Stomach smooth muscle (tissue), 2 donors: Measurements from ENCODE around the gene UPF2.
A peak's percentile ranks its signal among the peaks of the same experiment; 100 is the strongest.

Experiments used
- H3K27ac ChIP-seq: one replicate; pipeline ENCODE4 v1.7.0; 2013; ENCODE audit warnings: mild to moderate bottlenecking, low read length, inconsistent platforms
- H3K27me3 ChIP-seq, 2 donors: one replicate each; pipeline ENCODE4 v1.7.0; 2013; ENCODE audit warnings: low read length in 2 of 2; ENCODE audit not compliant: insufficient read depth in 2 of 2, control insufficient read depth in 1 of 2
- H3K36me3 ChIP-seq, 2 donors: one replicate each; pipeline ENCODE4 v1.7.0; 2013; ENCODE audit warnings: low read length in 2 of 2; ENCODE audit not compliant: control insufficient read depth in 2 of 2, insufficient read depth in 2 of 2
- H3K4me1 ChIP-seq: one replicate; pipeline ENCODE4 v1.7.0; 2013; ENCODE audit warnings: low read length; ENCODE audit not compliant: control insufficient read depth, insufficient read depth
- H3K4me3 ChIP-seq, 2 donors: one replicate each; pipeline ENCODE4 v1.7.0; 2013; ENCODE audit warnings: low read length in 2 of 2
- H3K9ac ChIP-seq, 2 donors: one replicate each; pipeline ENCODE4 v1.7.0; 2013; ENCODE audit warnings: low read length in 2 of 2, mild to moderate bottlenecking in 1 of 2
- H3K9me3 ChIP-seq, 2 donors: one replicate each; pipeline ENCODE4 v1.7.0; 2013; ENCODE audit warnings: low read length in 2 of 2; ENCODE audit not compliant: control insufficient read depth in 2 of 2
- donor health status: healthy.
- donor health status: Pancreatic carcinoma.

The UPF2 gene

DNA sequence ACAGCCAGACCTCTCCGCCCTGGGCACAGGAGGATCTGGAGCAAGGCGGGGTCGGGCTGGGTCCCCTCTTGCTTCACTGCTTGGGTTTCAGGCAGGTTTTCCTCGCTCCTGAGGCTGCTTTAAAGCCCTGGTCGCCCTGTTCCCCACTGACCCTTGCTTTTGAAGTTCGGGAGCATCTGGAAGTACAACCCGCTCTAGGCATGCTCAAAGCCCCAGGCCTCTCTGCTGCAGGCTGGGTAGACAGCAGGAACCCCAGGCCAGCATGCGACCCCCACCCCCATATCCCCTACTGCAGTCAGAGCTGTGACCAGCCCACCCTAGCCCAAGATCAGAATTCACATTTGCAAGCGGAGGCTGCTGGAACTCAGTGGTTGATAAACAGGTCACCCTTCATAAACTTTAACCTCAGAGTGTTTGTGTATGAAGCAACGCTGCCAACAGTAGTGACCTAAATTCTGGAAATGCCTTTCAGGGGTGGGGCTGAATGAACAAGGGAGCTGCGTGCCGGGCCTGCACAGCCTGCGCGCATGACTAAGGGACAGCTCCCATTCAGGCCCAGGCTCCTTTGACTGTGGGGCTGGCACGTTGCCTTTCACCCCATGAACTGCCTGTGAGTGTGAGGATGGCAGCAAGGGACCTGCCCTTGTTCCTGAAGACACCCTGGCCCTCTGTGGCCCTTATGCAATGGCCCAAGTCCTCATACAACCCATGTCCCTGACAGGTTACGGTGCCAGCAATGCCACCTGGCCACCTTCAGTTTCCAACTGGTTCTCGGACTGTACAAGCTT is 166.9 kb downstream of the UPF2 start:
- Histone ChIP-seq H3K36me3 (no peaks in the 10 kb centered on the region), H3K27me3 (no peaks in the 10 kb centered on the region), H3K9ac (no peak overlapping the region), H3K9me3 (no peaks in the 10 kb centered on the region), H3K4me3 (no peak overlapping the region), H3K4me1 (peaks cover 12% of the 10 kb centered on the region), H3K27ac (no peak overlapping the region)

DNA sequence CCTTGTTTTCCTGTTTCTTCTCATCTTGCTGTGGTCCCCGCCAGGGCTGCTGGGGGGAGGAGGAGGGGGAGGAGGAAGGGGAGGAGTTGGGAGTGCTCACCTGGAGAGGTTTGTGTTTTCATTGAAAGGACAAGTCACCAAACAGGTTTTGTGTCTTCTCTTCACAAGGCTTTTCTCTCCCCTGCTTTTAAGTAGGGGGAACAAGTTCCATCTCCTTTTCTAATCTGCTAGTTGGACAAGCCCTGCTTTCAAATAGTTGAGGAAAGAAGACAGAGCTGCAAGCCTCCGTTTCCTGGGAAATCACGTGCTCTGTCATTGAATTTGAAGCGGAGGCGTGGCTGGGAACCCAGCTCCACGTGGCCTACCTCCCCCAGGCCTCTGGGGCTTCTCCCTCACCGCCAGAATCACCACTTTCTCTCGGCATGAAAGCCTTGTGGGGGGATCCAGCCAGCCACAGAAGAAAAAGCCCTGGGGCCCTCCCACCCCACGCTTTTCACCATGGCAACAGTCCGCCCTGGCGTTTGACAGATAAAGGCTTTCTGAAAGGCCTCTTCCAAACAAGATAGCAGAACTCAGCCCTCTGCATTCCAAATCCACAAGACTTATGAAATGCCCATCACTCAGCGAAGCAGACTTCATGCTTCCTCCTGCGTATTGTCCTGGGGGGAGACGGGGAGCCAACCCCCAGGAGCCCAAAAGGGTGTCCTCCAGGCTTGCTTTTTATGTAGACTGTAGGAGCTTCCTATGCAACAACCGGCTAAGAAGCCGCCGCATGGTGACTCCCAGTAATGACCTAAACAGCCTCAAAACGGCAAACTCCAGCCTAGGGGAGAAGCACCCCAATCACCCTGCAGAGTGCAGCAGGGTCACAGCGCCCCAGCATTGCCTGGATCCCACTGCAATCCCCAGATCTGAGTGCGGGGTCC is 167.8 kb downstream of the UPF2 start:
- Histone ChIP-seq H3K4me1 (peaks cover 12% of the 10 kb centered on the region), H3K27ac (no peak overlapping the region), H3K9me3 (no peaks in the 10 kb centered on the region), H3K4me3 (no peak overlapping the region), H3K36me3 (no peaks in the 10 kb centered on the region), H3K27me3 (no peaks in the 10 kb centered on the region), H3K9ac (no peak overlapping the region)

DNA sequence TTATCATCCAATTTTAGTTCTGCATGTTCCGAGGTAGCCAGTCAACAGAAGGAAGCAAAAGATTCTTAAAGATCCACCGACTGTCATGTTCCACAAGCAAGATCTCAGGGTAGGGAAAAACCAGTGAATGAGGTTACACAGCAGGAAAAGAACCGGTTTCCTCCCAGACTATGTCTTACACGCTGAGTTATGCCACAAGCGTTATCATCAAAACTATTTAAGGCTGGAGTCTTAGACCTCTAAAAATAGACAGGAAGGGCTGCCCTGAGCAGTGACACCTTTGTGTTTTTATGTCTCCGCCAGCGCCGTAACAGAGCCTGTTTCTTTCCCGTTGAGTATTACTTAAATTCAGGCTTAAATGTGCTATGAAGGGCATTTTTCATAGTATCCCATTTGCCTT is 171.1 kb downstream of the UPF2 start:
- no peak overlapping the region for H3K27ac ChIP-seq
- H3K9me3 ChIP-seq, result no peaks in the 10 kb centered on the region
- no peak overlapping the region for H3K9ac ChIP-seq
- no peaks in the 10 kb centered on the region for H3K36me3 ChIP-seq
- no peak overlapping the region for H3K4me3 ChIP-seq
- peaks cover 6 to 9% of the 10 kb centered on the region in 2 donors for H3K27me3 ChIP-seq
- H3K4me1 ChIP-seq, result peaks cover 15% of the 10 kb centered on the region

DNA sequence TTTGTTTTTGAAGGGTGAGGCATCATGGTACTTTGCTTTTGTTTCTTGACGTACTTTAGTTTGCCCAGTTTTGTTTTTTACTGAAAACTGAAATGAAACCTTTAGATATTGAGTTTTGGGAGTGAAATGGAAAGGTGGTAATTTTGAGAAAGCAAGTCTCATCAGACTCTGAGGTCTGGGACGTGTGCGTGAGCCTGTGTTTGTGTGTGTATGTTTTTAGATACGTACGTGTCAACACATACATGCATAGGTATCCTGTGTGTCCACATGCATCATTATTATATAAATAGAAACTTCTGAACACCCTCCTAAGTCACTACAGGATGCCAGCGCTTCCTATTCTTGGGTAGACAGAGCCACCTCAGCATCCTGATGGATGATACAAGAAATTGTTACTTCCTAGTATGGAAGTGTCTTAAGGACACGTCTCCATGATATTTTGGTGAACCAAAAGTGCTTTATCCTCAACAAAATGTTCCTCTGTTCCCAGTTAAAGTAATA is 171.7 kb downstream of the UPF2 start:
- H3K27ac ChIP-seq, result no peak overlapping the region
- H3K4me1 ChIP-seq, result peaks cover 13% of the 10 kb centered on the region
- no peaks in the 10 kb centered on the region for H3K9me3 ChIP-seq
- H3K9ac ChIP-seq, result no peak overlapping the region
- peaks cover 8 to 9% of the 10 kb centered on the region in 2 donors for H3K27me3 ChIP-seq
- no peak overlapping the region for H3K4me3 ChIP-seq
- no peaks in the 10 kb centered on the region for H3K36me3 ChIP-seq

DNA sequence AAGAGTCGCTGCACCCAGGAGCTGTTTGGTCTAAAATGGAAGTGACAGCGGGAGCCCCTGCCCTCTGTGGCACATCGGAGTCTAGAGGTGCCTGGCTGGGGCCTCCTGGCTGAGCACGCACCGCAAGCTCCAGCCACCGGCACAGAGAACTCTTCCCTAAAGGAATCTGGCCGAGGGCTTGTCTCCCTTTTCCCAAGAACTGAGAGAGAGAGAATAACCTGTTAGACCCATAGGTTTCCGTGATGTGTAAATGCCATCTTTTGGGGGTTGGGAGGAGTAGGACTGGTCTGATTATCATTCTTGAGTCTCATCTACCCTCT is 172.2 kb downstream of the UPF2 start:
- peaks cover 8 to 9% of the 10 kb centered on the region in 2 donors for H3K27me3 ChIP-seq
- H3K4me3 ChIP-seq, result peak overlapping the region in 1 of 2 donors; percentile 8
- no peaks in the 10 kb centered on the region for H3K36me3 ChIP-seq
- no peaks in the 10 kb centered on the region for H3K9me3 ChIP-seq
- H3K4me1 ChIP-seq, result peaks cover 9% of the 10 kb centered on the region
- H3K27ac ChIP-seq, result no peak overlapping the region
- no peak overlapping the region for H3K9ac ChIP-seq
